Measurements from ENCODE around the gene RADX. TPM values are rescaled to one million over a fixed set of nuclear protein-coding genes. Genes with fewer than 3 reads are reported as not detected.

Gene RADX
- 1.8 and 6.1 TPM in 2 replicates for total RNA-seq

GRCh38 chrX:106611679-106612392 lies at the start of gene RADX:
RADX (plus strand) TSS chrX:106611978; CDS start chrX:106612081, 103 bp downstream.

GRCh38 chrX:106726485-106727437 lies 115.0 kb downstream of the RADX start, which contains the start of gene RNF128:
RNF128 (plus strand) TSS chrX:106726701; CDS start chrX:106726914, 213 bp downstream.

Small RNA genes lying within 50 kb of the gene (small RNA-seq; reads per million reads assigned to genes)
- not detected for gene AL590808.1
- gene MIR548AN, result not detected

Other genes starting within 250 kb of the RADX start
- under 0.01 and 0.20 TPM in 2 replicates for gene RNF128, start 114.7 kb downstream of the RADX start, total RNA-seq
- gene TBC1D8B, start 190.7 kb downstream of the RADX start, total RNA-seq, result 7.0 and 8.6 TPM in 2 replicates